IgD-negative memory B cell (primary cell): ENCODE data around the gene GABPB1. TPM values are rescaled to one million over a fixed set of nuclear protein-coding genes. Genes with fewer than 3 reads are reported as not detected.

Source experiments
- H3K27ac Mint-ChIP-seq, 3 donors: one replicate each; pipeline ENCODE4 v1.8.0; 2020 to 2022; ENCODE audit warnings: mild to moderate bottlenecking in 3 of 3, mixed read lengths in 3 of 3, moderate library complexity in 1 of 3
- H3K27me3 Mint-ChIP-seq: one replicate; pipeline ENCODE4 v1.8.0; 2021; ENCODE audit warnings: mixed read lengths
- H3K36me3 Mint-ChIP-seq: one replicate; pipeline ENCODE4 v1.8.0; 2020; ENCODE audit warnings: mild to moderate bottlenecking, mixed read lengths
- H3K4me1 Mint-ChIP-seq, 3 donors: one replicate each; pipeline ENCODE4 v1.8.0; 2020 to 2022; ENCODE audit warnings: mixed read lengths in 3 of 3, mild to moderate bottlenecking in 1 of 3
- H3K4me3 Mint-ChIP-seq, 4 donors: one replicate each; pipeline ENCODE4 v1.8.0; 2020 to 2022; ENCODE audit warnings: mild to moderate bottlenecking in 4 of 4, mixed read lengths in 4 of 4, moderate library complexity in 3 of 4
- H3K9me3 Mint-ChIP-seq, 3 donors: one replicate each; pipeline ENCODE4 v1.8.0; 2020 to 2021; ENCODE audit warnings: mixed read lengths in 3 of 3, mild to moderate bottlenecking in 1 of 3
- polyA plus RNA-seq: library from polyadenylated mRNA; unstranded; fragments of 300-500 nt; fragmentation: Illumina TruSeq; gene quantifications from one replicate; pipeline ENCODE4 v1.2.3, GENCODE V29; 2021

Gene GABPB1
- polyA plus RNA-seq, 1 donor from 2014 or later: 31.4 TPM

DNA sequence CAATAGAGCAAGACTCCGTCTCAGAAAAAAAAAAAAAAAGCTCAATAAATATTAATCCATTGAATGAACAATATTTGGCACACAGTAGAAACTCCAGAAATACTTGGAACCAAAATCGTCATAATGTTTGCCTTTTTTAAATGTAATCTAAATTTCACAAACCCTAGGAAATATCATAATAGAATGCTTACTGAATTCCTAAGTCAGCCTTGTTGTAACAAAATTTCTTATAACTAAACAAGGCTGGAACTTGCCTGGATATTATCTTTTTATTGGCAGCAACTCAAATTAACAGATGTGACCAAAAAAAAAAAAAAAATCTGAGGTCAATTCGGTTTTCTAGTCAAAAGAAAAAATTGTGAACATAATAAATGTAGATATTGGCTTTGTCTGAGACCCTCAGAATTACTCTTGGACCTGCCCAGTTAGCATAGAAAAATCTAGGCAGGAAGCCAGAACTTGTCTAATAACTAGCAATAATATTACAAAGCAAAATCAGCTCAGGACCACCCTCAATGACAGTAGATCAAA is 33.3 kb downstream of the GABPB1 start:
- Mint-ChIP-seq H3K36me3 (no peaks in the 10 kb centered on the region), H3K27me3 (no peaks in the 10 kb centered on the region), H3K9me3 (no peaks in the 10 kb centered on the region), H3K4me1 (peaks cover 6 to 11% (median 6%) of the 10 kb centered on the region in 3 donors), H3K4me3 (no peak overlapping the region), H3K27ac (no peak overlapping the region)

GRCh38 chr15:50320504-50320903 is 34.5 kb downstream of the GABPB1 start:
- no peak overlapping the region for H3K4me3 Mint-ChIP-seq
- no peaks in the 10 kb centered on the region for H3K9me3 Mint-ChIP-seq
- peaks cover 7 to 11% (median 8%) of the 10 kb centered on the region in 3 donors for H3K4me1 Mint-ChIP-seq
- H3K27me3 Mint-ChIP-seq: no peaks in the 10 kb centered on the region
- no peaks in the 10 kb centered on the region for H3K36me3 Mint-ChIP-seq
- no peak overlapping the region for H3K27ac Mint-ChIP-seq

- no peak overlapping the region for H3K27ac Mint-ChIP-seq
- H3K4me1 Mint-ChIP-seq: peaks cover 6 to 11% (median 8%) of the 10 kb centered on the region in 3 donors
- no peak overlapping the region for H3K4me3 Mint-ChIP-seq
- H3K9me3 Mint-ChIP-seq: no peaks in the 10 kb centered on the region
- no peaks in the 10 kb centered on the region for H3K27me3 Mint-ChIP-seq
- H3K36me3 Mint-ChIP-seq: no peaks in the 10 kb centered on the region
These were observed 36.3 kb downstream of the GABPB1 start for GRCh38 chr15:50318697-50319096.

DNA sequence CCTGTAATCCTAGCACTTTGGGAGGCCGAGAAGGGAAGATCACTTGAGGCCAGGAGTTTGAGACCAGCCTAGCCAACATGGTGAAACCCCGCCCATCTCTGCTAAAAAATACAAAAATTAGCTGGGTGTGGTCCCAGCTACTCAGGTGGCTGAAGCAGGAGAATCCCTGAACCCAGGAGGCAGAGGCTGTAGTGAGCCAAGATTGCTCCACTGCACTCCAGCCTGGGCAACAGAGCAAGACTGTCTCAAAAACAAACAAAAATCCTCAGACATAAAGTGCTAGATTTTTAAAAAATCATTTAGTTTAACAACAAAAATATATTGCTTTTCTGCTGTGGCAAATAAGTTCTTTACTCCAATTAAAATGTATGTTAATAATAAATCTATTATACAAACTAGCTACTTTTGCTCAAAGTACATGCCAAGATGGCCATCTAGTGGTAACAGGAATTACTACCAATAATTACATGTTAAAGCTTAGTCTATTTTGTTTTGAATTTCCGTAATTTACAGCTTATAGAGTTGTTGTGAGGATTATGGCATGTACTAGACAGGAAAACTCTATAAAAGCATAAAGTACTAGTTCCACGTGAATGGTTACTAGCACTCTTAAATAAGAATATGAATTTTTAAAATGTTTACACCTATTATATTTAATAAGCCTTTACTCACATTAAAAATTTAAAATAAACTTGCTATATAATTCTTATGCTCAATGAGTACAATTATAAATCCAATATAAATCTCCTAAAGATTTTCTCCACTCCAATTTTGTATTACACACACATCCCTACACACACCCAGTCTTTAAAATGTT is 39.0 kb downstream of the GABPB1 start:
- Mint-ChIP-seq H3K4me3 (no peak overlapping the region), H3K36me3 (no peaks in the 10 kb centered on the region), H3K27ac (no peak overlapping the region), H3K4me1 (peaks cover 5 to 18% (median 6%) of the 10 kb centered on the region in 3 donors), H3K27me3 (no peaks in the 10 kb centered on the region), H3K9me3 (no peaks in the 10 kb centered on the region)

DNA sequence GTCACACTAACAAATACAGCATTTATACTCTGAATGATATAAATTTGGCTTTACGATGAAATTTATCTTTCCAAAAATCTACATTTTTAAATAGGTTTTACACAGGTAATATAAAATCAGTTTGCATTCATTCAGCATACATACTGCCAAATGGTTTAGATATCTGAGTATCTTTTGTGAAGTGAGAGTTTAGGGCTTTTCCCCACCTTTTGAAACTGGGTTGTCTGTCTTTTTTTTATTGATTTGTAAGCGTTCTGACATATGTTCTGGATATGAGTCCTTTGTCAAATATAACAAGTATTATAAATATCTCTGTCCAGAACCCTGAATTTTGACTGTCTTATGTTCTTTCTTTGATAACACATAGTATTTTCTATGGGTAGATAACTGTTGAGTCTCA is 42.4 kb downstream of the GABPB1 start:
- Mint-ChIP-seq H3K9me3 (peaks cover 3 to 11% (median 5%) of the 10 kb centered on the region in 3 donors), H3K27me3 (no peaks in the 10 kb centered on the region), H3K4me3 (no peak overlapping the region), H3K4me1 (peaks cover 2 to 11% (median 4%) of the 10 kb centered on the region in 3 donors), H3K36me3 (peaks cover 13% of the 10 kb centered on the region), H3K27ac (no peak overlapping the region)

DNA sequence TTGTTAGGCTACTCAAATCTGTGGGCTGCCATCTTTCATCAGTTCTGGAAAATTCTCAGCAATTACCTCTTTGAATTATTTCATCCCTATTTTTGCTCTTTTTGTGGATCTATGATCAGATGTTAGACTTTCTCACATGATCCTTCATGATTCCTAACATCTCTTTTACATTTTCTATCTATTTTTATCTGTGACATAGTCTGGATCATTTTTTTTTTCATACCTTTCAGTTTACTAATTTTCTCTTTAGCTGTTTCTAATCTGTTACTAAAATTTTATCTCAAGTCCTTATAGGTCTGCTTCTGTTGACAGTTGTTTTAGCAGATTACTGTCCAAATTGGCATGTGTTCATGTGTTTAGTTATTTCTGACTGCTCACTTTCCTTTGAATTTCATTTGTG is 47.2 kb downstream of the GABPB1 start:
- peaks cover 0 to 18% (median under 1%) of the 10 kb centered on the region in 3 donors for H3K4me1 Mint-ChIP-seq
- H3K36me3 Mint-ChIP-seq: peaks cover 29% of the 10 kb centered on the region
- H3K9me3 Mint-ChIP-seq: peaks cover 5 to 12% (median 7%) of the 10 kb centered on the region in 3 donors
- no peak overlapping the region for H3K27ac Mint-ChIP-seq
- no peaks in the 10 kb centered on the region for H3K27me3 Mint-ChIP-seq
- H3K4me3 Mint-ChIP-seq: no peak overlapping the region

- H3K27me3 Mint-ChIP-seq: no peaks in the 10 kb centered on the region
- peaks cover 33% of the 10 kb centered on the region for H3K36me3 Mint-ChIP-seq
- peaks cover 5 to 12% (median 7%) of the 10 kb centered on the region in 3 donors for H3K9me3 Mint-ChIP-seq
- no peak overlapping the region for H3K27ac Mint-ChIP-seq
- no peak overlapping the region for H3K4me3 Mint-ChIP-seq
- H3K4me1 Mint-ChIP-seq: peaks cover 4 to 20% (median 6%) of the 10 kb centered on the region in 3 donors
These were observed 50.2 kb downstream of the GABPB1 start for GRCh38 chr15:50304836-50305235.

GRCh38 chr15:50302581-50302980 is 52.4 kb downstream of the GABPB1 start:
- Mint-ChIP-seq H3K9me3 (peaks cover 0 to 4% (median under 1%) of the 10 kb centered on the region in 3 donors), H3K4me3 (no peak overlapping the region), H3K4me1 (peaks cover 4 to 17% (median 6%) of the 10 kb centered on the region in 3 donors), H3K27ac (peak overlapping the region; percentile 2 to 57 (median 12)), H3K36me3 (peaks cover 20% of the 10 kb centered on the region), H3K27me3 (no peaks in the 10 kb centered on the region)

- Mint-ChIP-seq H3K4me3 (no peak overlapping the region), H3K36me3 (peaks cover 9% of the 10 kb centered on the region), H3K27me3 (no peaks in the 10 kb centered on the region), H3K9me3 (no peaks in the 10 kb centered on the region), H3K27ac (no peak overlapping the region), H3K4me1 (peaks cover 4 to 17% (median 6%) of the 10 kb centered on the region in 3 donors)
These were observed 56.7 kb downstream of the GABPB1 start for GRCh38 chr15:50298340-50298739.

GRCh38 chr15:50295966-50296365 is 59.0 kb downstream of the GABPB1 start:
- Mint-ChIP-seq H3K4me3 (no peak overlapping the region), H3K4me1 (peaks cover 0 to 5% (median 0%) of the 10 kb centered on the region in 3 donors), H3K9me3 (no peaks in the 10 kb centered on the region), H3K36me3 (peaks cover 4% of the 10 kb centered on the region), H3K27ac (no peak overlapping the region), H3K27me3 (no peaks in the 10 kb centered on the region)

GRCh38 chr15:50289749-50290148 is 65.2 kb downstream of the GABPB1 start:
- no peaks in the 10 kb centered on the region for H3K4me1 Mint-ChIP-seq
- H3K27ac Mint-ChIP-seq: no peak overlapping the region
- H3K9me3 Mint-ChIP-seq: no peaks in the 10 kb centered on the region
- H3K27me3 Mint-ChIP-seq: no peaks in the 10 kb centered on the region
- H3K4me3 Mint-ChIP-seq: no peak overlapping the region
- peaks cover 10% of the 10 kb centered on the region for H3K36me3 Mint-ChIP-seq

- no peaks in the 10 kb centered on the region for H3K27me3 Mint-ChIP-seq
- H3K4me3 Mint-ChIP-seq: no peak overlapping the region
- H3K27ac Mint-ChIP-seq: no peak overlapping the region
- peaks cover 12% of the 10 kb centered on the region for H3K36me3 Mint-ChIP-seq
- no peaks in the 10 kb centered on the region for H3K4me1 Mint-ChIP-seq
- H3K9me3 Mint-ChIP-seq: no peaks in the 10 kb centered on the region
These were observed 67.5 kb downstream of the GABPB1 start for GRCh38 chr15:50287324-50288116.

- H3K27me3 Mint-ChIP-seq: no peaks in the 10 kb centered on the region
These were observed 73.6 kb downstream of the GABPB1 start for GRCh38 chr15:50281427-50281826.

GRCh38 chr15:50280271-50280670 is 74.7 kb downstream of the GABPB1 start:
- Mint-ChIP-seq H3K27me3 (no peaks in the 10 kb centered on the region), H3K36me3 (peaks cover 9% of the 10 kb centered on the region), H3K4me1 (no peaks in the 10 kb centered on the region), H3K27ac (no peak overlapping the region), H3K4me3 (no peak overlapping the region), H3K9me3 (no peaks in the 10 kb centered on the region)

More at GRCh38 chr15:50281427-50281826, 73.6 kb downstream of the GABPB1 start:
- Mint-ChIP-seq H3K9me3 (no peaks in the 10 kb centered on the region), H3K4me1 (no peaks in the 10 kb centered on the region), H3K27ac (no peak overlapping the region), H3K4me3 (no peak overlapping the region), H3K36me3 (peaks cover 9% of the 10 kb centered on the region)

GRCh38 chr15:50278496-50278895 is 76.5 kb downstream of the GABPB1 start:
- no peaks in the 10 kb centered on the region for H3K4me1 Mint-ChIP-seq
- H3K27ac Mint-ChIP-seq: no peak overlapping the region
- no peaks in the 10 kb centered on the region for H3K9me3 Mint-ChIP-seq
- H3K4me3 Mint-ChIP-seq: no peak overlapping the region
- H3K27me3 Mint-ChIP-seq: no peaks in the 10 kb centered on the region
- peaks cover 3% of the 10 kb centered on the region for H3K36me3 Mint-ChIP-seq
